ENCODE data around the gene AURKB. TPM values are rescaled to one million over a fixed set of nuclear protein-coding genes. Genes with fewer than 3 reads are reported as not detected.

AURKB gene
- total and polyA plus RNA-seq, 2 of the 13 experiments (the other 11 are each of a cell fraction or from before 2014, with no cell fraction given), result 29.5 to 75.3 TPM

- TF ChIP-seq REST (IDR thresholded peaks at IDR 0.05; ENCODE audit: borderline replicate concordance in 1 of 2, low read depth in 1 of 2, low read length in 2 of 2) (no peak), ZBTB33 (CRISPR knock-in tag; IDR thresholded peaks at IDR 0.05) (0 out of 2 replicates have a peak, but pooled peaks have one; percentile 7), ZNF850 (CRISPR knock-in tag; conservative IDR thresholded peaks at IDR 0.05) (no peak), TEAD3 (CRISPR knock-in tag; optimal IDR thresholded peaks at IDR 0.05; ENCODE audit: borderline replicate concordance) (peak; percentile 36), KDM5B (CRISPR knock-in tag; IDR thresholded peaks at IDR 0.05; ENCODE audit: borderline replicate concordance) (peak; percentile 68; the same call in 1 of the 2 replicates), ZNF552 (CRISPR knock-in tag; IDR thresholded peaks at IDR 0.05; ENCODE audit: borderline replicate concordance) (no peak), NR2C2 (CRISPR knock-in tag; IDR thresholded peaks at IDR 0.05; ENCODE audit: borderline replicate concordance) (peak; percentile 97), ARID3A (IDR thresholded peaks at IDR 0.05; ENCODE audit: low read depth, low read length) (peak; percentile 87), MAFK (conservative IDR thresholded peaks at IDR 0.05 in 1 of 2, IDR thresholded peaks at IDR 0.05 in 1 of 2; ENCODE audit: low read length in 2 of 2) (peak; percentile 80 to 88), ZNF256 (CRISPR knock-in tag; conservative IDR thresholded peaks at IDR 0.05) (no peak), SAP130 (CRISPR knock-in tag; IDR thresholded peaks at IDR 0.05; ENCODE audit: low read depth) (peak; percentile 72), PHF21A (CRISPR knock-in tag; IDR thresholded peaks at IDR 0.05) (peak; percentile 88), ZNF770 (CRISPR knock-in tag; IDR thresholded peaks at IDR 0.05) (0 out of 2 replicates have a peak, but pooled peaks have one; percentile 20), MTA1 (CRISPR knock-in tag; IDR thresholded peaks at IDR 0.05; ENCODE audit: borderline replicate concordance) (peak; percentile 61; the same call in 1 of the 2 replicates), ETV5 (CRISPR knock-in tag; IDR thresholded peaks at IDR 0.05; ENCODE audit: borderline replicate concordance) (peak; percentile 27; the same call in 1 of the 2 replicates), NR2F2 (IDR thresholded peaks at IDR 0.05; ENCODE audit: borderline replicate concordance, low read depth) (peak; percentile 83; the same call in 1 of the 2 replicates), SIX4 (CRISPR knock-in tag; IDR thresholded peaks at IDR 0.05) (peak; percentile 32; the same call in 1 of the 2 replicates), SATB2 (CRISPR knock-in tag; IDR thresholded peaks at IDR 0.05) (no peak), ZBTB7B (CRISPR knock-in tag; IDR thresholded peaks at IDR 0.05) (peak; percentile 56; the same call in 1 of the 2 replicates)
Observed at GRCh38 chr17:8212312-8213180, 2.2 kb upstream of the AURKB start (continued).

Data from HepG2 (cell line).